ENCODE results near the gene HDAC3.

The HDAC3 gene

GRCh38 chr5:141615991-141616720, 20.5 kb downstream of the HDAC3 start:
- TF ChIP-seq USF1 (IDR thresholded peaks at IDR 0.05) (no peak), REST (IDR thresholded peaks at IDR 0.05; ENCODE audit: low read depth) (no peak), CEBPB (IDR thresholded peaks at IDR 0.05) (no peak), YY1 (IDR thresholded peaks at IDR 0.05; ENCODE audit: low read depth) (no peak), EGR1 (IDR thresholded peaks at IDR 0.05) (no peak), FOXM1 (IDR thresholded peaks at IDR 0.05; ENCODE audit: borderline replicate concordance, low read depth) (no peak), TAF1 (IDR thresholded peaks at IDR 0.05; ENCODE audit: low read depth) (no peak), EP300 (IDR thresholded peaks at IDR 0.05; ENCODE audit: borderline replicate concordance) (no peak), TEAD4 (IDR thresholded peaks at IDR 0.05) (no peak), RAD21 (IDR thresholded peaks at IDR 0.05; ENCODE audit: low read depth) (no peak)

- no peak for TF ChIP-seq CREB1 (IDR thresholded peaks at IDR 0.05; ENCODE audit: low read depth)
- no peak for TF ChIP-seq TEAD4 (IDR thresholded peaks at IDR 0.05)
- TF ChIP-seq TAF1 (IDR thresholded peaks at IDR 0.05; ENCODE audit: low read depth) = no peak
- TF ChIP-seq FOXM1 (IDR thresholded peaks at IDR 0.05; ENCODE audit: borderline replicate concordance, low read depth) = no peak
- TF ChIP-seq YY1 (IDR thresholded peaks at IDR 0.05; ENCODE audit: low read depth) = no peak
- no peak for TF ChIP-seq TCF12 (IDR thresholded peaks at IDR 0.05; ENCODE audit: low read depth)
- no peak for TF ChIP-seq ZBTB7A (IDR thresholded peaks at IDR 0.05; ENCODE audit: low read depth)
Measured at GRCh38 chr5:141613344-141613743, 23.3 kb downstream of the HDAC3 start.

GRCh38 chr5:141611289-141611688, 25.4 kb downstream of the HDAC3 start:
- TF ChIP-seq REST (IDR thresholded peaks at IDR 0.05; ENCODE audit: low read depth) = no peak
- TF ChIP-seq TAF1 (IDR thresholded peaks at IDR 0.05; ENCODE audit: low read depth) = no peak
- no peak for TF ChIP-seq YY1 (IDR thresholded peaks at IDR 0.05; ENCODE audit: low read depth)
- no peak for TF ChIP-seq EP300 (IDR thresholded peaks at IDR 0.05; ENCODE audit: borderline replicate concordance)
- no peak for TF ChIP-seq FOXM1 (IDR thresholded peaks at IDR 0.05; ENCODE audit: borderline replicate concordance, low read depth)
- TF ChIP-seq RAD21 (IDR thresholded peaks at IDR 0.05; ENCODE audit: low read depth) = no peak
- TF ChIP-seq EGR1 (IDR thresholded peaks at IDR 0.05) = no peak
- no peak for TF ChIP-seq TCF12 (IDR thresholded peaks at IDR 0.05; ENCODE audit: low read depth)
- no peak for TF ChIP-seq NFIC (IDR thresholded peaks at IDR 0.05)
- TF ChIP-seq ZBTB7A (IDR thresholded peaks at IDR 0.05; ENCODE audit: low read depth) = no peak
- TF ChIP-seq USF1 (IDR thresholded peaks at IDR 0.05) = no peak
- no peak for TF ChIP-seq MAX (IDR thresholded peaks at IDR 0.05)
- TF ChIP-seq TEAD4 (IDR thresholded peaks at IDR 0.05) = no peak
- no peak for TF ChIP-seq CREB1 (IDR thresholded peaks at IDR 0.05; ENCODE audit: low read depth)
- no peak for TF ChIP-seq CEBPB (IDR thresholded peaks at IDR 0.05)

GRCh38 chr5:141609044-141609443, 27.6 kb downstream of the HDAC3 start:
- TF ChIP-seq MAX (IDR thresholded peaks at IDR 0.05) (no peak), USF1 (IDR thresholded peaks at IDR 0.05) (no peak), FOXM1 (IDR thresholded peaks at IDR 0.05; ENCODE audit: borderline replicate concordance, low read depth) (no peak), YY1 (IDR thresholded peaks at IDR 0.05; ENCODE audit: low read depth) (no peak), TAF1 (IDR thresholded peaks at IDR 0.05; ENCODE audit: low read depth) (no peak), REST (IDR thresholded peaks at IDR 0.05; ENCODE audit: low read depth) (no peak), EGR1 (IDR thresholded peaks at IDR 0.05) (no peak), CREB1 (IDR thresholded peaks at IDR 0.05; ENCODE audit: low read depth) (no peak), RAD21 (IDR thresholded peaks at IDR 0.05; ENCODE audit: low read depth) (no peak), TCF12 (IDR thresholded peaks at IDR 0.05; ENCODE audit: low read depth) (no peak), CEBPB (IDR thresholded peaks at IDR 0.05) (no peak), NFIC (IDR thresholded peaks at IDR 0.05) (no peak), ZBTB7A (IDR thresholded peaks at IDR 0.05; ENCODE audit: low read depth) (no peak), TEAD4 (IDR thresholded peaks at IDR 0.05) (no peak), EP300 (IDR thresholded peaks at IDR 0.05; ENCODE audit: borderline replicate concordance) (no peak)
